Forelimb muscle (tissue), 1 donor: ENCODE data around the gene TBXAS1. TPM values are rescaled to one million over a fixed set of nuclear protein-coding genes. Genes with fewer than 3 reads are reported as not detected.

ENCODE experiments used
- DNase-seq: peaks from one replicate; pipeline ENCODE4 v3.0.0-alpha.2; 2013; ENCODE audit warnings: low read depth
- polyA plus RNA-seq: library from polyadenylated mRNA; unstranded; fragments of 120-200 nt; gene quantifications from one replicate; pipeline ENCODE4 v1.2.1, GENCODE V29; 2013; ENCODE audit not compliant: insufficient read length

Gene TBXAS1
- polyA plus RNA-seq, 1 donor = 2.8 TPM

DNA sequence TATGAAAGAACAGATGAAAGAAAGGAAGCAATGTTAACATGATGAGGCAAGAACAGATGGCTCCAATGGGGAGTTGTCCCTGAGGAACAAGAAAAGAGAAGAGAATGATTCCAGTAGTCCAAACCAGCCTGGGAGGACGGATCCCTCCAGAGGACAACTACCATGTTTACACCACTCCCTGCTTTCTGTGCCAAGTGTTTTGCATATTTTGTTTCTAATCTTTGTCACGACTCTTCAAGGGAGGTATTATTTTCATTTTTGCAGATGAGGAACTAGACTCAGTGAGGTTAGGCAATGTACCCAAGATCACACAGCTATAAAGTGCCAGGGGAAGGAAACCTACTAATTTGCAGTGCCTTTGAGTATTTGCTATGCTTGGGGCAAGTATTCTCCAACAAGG, 117.5 kb downstream of the TBXAS1 start:
- no peak for DNase-seq

DNA sequence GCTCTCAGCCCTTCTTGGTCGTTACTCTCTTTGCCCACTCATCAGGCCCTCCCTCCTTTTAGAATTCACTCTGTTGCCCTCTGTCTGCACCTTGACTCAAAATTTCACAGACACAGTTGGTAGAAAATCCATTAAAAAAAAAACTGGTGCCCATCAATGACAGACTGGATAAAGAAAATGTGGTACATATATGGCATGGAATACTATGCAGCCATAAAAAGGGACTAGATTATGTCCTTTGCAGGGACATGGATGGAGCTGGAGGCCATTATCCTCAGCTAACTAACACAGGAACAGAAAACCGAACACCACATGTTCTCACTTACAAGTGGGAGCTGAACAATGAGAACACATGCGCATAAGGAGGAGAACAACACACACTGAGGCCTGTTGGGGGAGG, 118.0 kb downstream of the TBXAS1 start:
- DNase-seq = no peak

DNA sequence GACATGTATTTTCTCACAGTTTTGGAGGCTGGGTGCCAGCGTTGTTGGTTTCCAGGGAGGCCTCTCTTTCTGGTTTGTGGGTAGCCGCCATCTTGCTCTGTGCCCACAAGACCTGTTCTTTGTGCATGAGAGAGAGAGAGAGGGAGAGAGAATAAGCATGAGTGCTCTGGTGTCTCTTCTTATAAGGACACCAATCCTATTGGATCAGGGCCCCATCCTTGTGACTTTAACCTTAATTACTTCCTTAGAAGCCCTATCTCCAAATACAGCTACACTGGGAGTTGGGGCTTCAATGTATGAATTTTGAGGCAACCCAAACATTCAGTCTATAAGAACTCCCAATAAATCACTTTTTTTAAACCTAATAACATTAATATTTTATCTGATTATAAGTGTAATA, 119.1 kb downstream of the TBXAS1 start:
- no peak for DNase-seq

DNA sequence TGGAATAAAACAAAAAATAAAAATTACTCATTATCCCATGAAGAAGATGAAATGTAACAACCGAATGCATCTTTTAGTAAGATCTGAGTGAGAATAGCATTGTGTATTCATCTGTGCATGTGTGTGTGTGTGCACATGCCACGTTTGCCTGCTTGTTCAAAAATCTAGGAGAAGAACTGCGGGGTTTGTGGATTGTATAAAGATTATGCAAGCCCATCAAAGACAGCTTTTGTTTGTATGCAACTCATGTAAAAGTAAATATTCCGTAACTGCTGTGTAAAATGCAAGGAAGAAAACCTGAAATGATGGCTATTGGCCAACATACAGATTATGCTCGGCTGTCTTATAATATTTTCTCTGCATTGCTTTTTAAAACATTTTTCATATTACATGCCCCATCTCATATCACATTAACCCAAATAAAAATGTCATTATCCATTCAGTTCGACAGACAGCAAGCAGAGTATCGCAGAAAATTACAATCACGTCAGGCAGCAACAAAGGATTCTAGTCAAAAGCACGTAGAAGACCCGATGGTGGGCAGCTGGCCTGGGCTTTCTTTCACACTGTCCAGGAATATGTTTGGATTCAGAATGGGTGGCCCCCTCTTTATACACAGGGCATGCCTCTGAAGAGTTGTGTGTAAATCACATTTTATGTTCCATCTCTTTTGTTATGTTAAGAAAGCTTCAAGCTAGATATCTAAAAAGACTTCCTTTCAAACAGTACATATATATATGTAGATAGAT, 119.7 kb downstream of the TBXAS1 start:
- no peak for DNase-seq

GRCh38 chr7:139949629-139950028, 120.6 kb downstream of the TBXAS1 start:
- no peak for DNase-seq

GRCh38 chr7:139950881-139951525, 121.9 kb downstream of the TBXAS1 start:
- DNase-seq = no peak

DNA sequence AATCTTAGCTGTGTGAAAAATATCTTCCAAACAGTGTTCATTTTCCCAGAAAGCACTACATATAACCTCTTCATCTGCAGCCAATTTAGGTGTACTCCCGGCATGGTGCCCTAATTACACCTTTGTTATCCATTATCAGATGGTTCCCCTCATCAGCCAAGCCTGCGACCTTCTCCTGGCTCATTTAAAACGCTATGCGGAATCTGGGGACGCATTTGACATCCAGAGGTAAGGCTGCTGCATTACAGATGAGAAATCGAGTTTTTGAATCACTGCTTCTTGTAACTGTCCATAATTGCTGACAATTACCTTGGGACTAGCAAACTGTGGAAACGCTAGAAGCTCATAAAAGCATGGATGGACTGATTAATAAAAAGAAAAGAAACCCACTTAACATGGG, 124.2 kb downstream of the TBXAS1 start:
- DNase-seq = no peak

- DNase-seq = no peak
Observed at GRCh38 chr7:139955109-139955820, 126.2 kb downstream of the TBXAS1 start.

GRCh38 chr7:139958599-139959284, 129.7 kb downstream of the TBXAS1 start:
- DNase-seq = no peak

GRCh38 chr7:139959285-139959628, 130.2 kb downstream of the TBXAS1 start:
- DNase-seq = no peak

- DNase-seq = no peak
Observed at GRCh38 chr7:139959718-139960117, 130.7 kb downstream of the TBXAS1 start.

DNA sequence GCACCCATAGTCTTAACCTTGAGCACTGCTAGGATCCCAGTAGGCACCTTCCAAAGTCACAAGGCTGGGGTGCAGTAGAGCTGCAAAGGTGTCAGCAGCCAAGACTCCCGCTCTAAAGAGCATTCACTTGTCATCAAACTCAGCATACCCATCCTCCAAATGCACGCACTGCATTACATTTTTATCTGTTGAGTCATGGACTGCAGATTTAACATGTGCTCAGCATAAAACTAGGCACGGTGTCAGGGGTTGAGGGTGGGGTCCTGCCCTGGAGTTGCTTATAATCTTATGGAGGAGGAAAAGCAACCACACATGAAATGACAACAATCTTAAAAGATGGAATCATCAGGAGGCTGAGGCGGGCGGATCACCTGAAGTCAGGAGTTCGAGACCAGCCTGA, 131.1 kb downstream of the TBXAS1 start:
- DNase-seq = no peak

GRCh38 chr7:139965942-139966628, 137.0 kb downstream of the TBXAS1 start:
- DNase-seq = no peak

DNA sequence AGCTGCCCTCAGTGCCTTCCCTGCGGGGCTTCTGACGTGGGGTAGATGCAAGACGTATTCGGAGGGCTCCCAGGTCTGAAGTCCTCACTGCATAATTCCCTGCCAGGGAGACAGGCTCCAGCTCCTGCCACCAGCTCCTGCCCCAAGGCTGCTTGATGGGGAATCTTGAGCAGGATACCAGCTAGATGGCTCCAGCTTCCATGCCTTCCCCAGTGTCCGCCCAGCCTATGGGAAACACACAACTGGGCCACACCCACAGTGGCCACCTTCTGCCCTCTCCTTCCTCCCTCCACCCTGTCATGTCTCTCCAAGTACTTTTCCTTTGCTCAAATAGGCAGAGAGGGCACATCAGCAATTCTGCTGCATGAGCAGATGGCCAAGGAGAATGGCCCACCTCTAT, 137.9 kb downstream of the TBXAS1 start:
- no peak for DNase-seq

DNA sequence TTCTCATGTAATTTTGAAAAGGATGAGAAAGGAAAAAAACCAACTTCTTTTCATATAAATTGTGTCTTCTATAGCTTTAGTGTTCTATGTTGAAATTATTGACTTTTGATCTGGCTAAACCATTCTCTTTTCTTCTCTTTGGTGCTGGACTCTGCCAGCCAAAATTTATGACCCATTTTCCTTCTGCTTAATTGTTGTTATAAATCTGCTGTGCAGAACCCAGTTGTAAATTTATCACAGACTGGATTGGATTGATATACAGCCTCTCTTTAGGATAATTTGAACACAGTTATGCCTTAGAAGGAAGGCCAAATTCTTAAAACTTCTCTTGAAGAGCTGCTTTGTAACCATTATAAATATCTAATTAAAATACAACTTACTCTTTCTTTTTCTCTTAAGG, 139.9 kb downstream of the TBXAS1 start:
- DNase-seq = no peak

GRCh38 chr7:139972029-139972428, 143.0 kb downstream of the TBXAS1 start:
- no peak for DNase-seq

DNA sequence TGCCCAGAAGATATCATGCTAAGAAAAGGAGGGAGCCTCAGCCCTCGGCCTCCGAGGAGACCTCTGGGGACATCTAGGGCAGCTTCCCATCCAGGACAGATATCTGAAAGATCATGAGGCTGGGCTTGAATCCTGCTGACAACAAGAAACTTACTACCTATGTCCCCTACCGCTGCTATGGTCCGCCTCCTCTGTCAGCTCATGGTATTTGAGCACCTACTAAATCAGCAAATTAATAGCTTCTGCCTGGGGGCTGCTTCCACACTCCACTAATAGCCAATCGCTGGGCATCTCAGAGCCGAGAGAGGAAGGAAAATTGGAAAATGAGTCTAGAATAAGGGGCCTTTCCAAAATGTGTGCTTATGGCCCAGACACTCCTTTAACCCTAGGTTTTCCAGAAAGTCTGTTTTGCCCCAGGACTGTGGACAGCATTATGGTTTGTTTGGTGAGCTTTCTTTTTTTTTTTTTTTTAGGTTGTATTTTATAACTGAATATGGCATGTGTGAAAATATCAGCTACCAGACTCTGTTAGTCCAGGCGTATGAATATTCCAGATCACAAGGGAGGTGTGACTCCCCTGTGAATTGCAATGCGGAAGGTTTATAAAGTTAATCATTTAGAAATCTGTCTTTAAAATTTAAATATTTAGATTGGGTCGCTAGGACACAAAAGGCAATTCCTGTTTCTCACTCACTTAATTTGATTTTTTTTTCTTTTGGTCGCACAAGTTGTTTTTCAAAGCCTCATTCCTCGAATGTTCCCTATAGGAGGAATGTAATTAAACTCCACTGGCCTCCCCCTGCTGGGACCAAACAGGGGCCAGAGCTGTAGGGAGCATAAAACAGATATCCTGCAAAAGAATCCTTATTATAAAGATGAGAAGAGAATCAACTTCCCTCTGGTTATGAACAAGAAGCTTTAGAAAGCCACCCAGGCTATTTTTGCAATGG, 144.3 kb downstream of the TBXAS1 start:
- DNase-seq = no peak

- DNase-seq = no peak
Observed at GRCh38 chr7:139974179-139974811, 145.2 kb downstream of the TBXAS1 start.

GRCh38 chr7:139976055-139976837, 147.2 kb downstream of the TBXAS1 start:
- DNase-seq = no peak
